HFFc6 (cell line): ENCODE data around the gene BSND. TPM values are rescaled to one million over a fixed set of nuclear protein-coding genes. Genes with fewer than 3 reads are reported as not detected.

Experiments
- DNase-seq: peaks from one replicate; pipeline ENCODE4 v3.0.0-alpha.2; 2018
- H3K27ac Mint-ChIP-seq: 2 replicates; pipeline ENCODE4 v1.8.0; 2020; ENCODE audit warnings: mild to moderate bottlenecking, mixed read lengths
- H3K27me3 Mint-ChIP-seq: 2 replicates; pipeline ENCODE4 v1.8.0; 2021; ENCODE audit warnings: mild to moderate bottlenecking, moderate library complexity, mixed read lengths; ENCODE audit not compliant: insufficient read depth
- H3K36me3 Mint-ChIP-seq: 2 replicates; pipeline ENCODE4 v1.8.0; 2021; ENCODE audit warnings: low read depth, mixed read lengths
- H3K4me1 Mint-ChIP-seq: 2 replicates; pipeline ENCODE4 v1.8.0; 2020; ENCODE audit warnings: low read depth, mixed read lengths
- H3K4me3 Mint-ChIP-seq: 2 replicates; pipeline ENCODE4 v1.8.0; 2020; ENCODE audit warnings: mild to moderate bottlenecking, moderate library complexity, mixed read lengths
- H3K9me3 Mint-ChIP-seq: 2 replicates; pipeline ENCODE4 v1.8.0; 2020; ENCODE audit warnings: mild to moderate bottlenecking, mixed read lengths
- CTCF ChIP-seq: fragments of 200-600 bp; sonication (generic); IDR thresholded peaks from 2 replicates; pipeline ENCODE4 v1.5.0; 2021; ENCODE audit warnings: antibody characterized with exemption, mild to moderate bottlenecking
- total RNA-seq, 6 experiments: library from RNA; stranded (reverse); fragmentation: NEBNext Ultra II Directional; extraction: Animal tissue kit (Norgen Biotek cat#: 25700); gene quantifications; 2 replicates in 1 of 6; 3 replicates in 5 of 6; pipeline ENCODE4 v1.2.3, GENCODE V29; 2021

Gene BSND
- total RNA-seq, 6 experiments from 2014 or later, result not detected

DNA sequence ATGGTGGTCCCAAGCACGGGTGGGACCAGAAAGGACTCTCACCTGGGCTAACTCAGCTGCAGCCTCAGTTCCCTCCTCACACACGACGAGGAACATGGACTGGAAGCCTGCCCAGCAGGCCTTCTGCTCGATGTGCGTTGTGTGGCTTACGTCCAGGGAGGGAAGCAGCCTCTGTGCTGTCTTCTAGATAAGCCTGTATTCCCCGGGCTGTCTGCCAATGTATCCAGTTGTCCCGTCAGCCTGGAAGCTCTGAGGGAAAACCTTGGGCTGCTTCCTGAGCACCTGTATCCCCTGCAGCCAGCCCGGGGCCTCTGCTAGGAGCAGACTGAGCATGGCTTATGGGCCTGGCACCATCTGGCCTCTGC lies 51.2 kb downstream of the BSND start:
- no peak for DNase-seq
- no peaks in the 10 kb centered on the region for H3K9me3 Mint-ChIP-seq
- TF ChIP-seq CTCF, result no peak
- no peak overlapping the region for H3K27ac Mint-ChIP-seq
- H3K36me3 Mint-ChIP-seq, result no peaks in the 10 kb centered on the region
- H3K27me3 Mint-ChIP-seq, result peaks cover 37% of the 10 kb centered on the region
- no peaks in the 10 kb centered on the region for H3K4me1 Mint-ChIP-seq
- no peak overlapping the region for H3K4me3 Mint-ChIP-seq

- Mint-ChIP-seq H3K9me3 (no peaks in the 10 kb centered on the region), H3K27ac (no peak overlapping the region), H3K4me3 (no peak overlapping the region), H3K36me3 (no peaks in the 10 kb centered on the region), H3K27me3 (peaks cover 40% of the 10 kb centered on the region), H3K4me1 (no peaks in the 10 kb centered on the region)
- DNase-seq, result peak; percentile 33
- no peak for TF ChIP-seq CTCF
These were observed 51.5 kb downstream of the BSND start for GRCh38 chr1:55050283-55050682.

DNA sequence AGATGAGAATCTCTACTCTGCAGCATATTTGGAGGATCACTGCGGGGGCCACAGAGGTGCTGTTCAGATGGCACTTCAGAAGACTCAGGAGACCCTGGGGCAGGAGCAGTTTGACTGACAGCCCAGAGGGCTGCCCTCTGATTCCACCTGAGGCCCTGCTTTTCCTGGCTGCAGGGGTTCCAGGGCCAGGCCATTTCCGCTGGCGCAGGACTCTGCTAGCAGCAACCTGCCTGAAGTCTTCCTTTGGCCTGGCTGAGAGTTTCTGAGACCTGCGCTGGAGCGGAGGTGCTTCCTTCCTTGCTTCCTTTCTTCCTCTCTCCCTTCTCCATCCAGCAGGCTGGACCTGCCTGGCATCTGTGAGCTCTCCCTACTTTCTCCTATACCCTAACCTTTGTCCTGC lies 52.4 kb downstream of the BSND start:
- TF ChIP-seq CTCF, result no peak
- Mint-ChIP-seq H3K27me3 (peaks cover 41% of the 10 kb centered on the region), H3K9me3 (no peaks in the 10 kb centered on the region), H3K27ac (no peak overlapping the region), H3K4me1 (no peaks in the 10 kb centered on the region), H3K4me3 (no peak overlapping the region), H3K36me3 (no peaks in the 10 kb centered on the region)
- DNase-seq, result no peak

DNA sequence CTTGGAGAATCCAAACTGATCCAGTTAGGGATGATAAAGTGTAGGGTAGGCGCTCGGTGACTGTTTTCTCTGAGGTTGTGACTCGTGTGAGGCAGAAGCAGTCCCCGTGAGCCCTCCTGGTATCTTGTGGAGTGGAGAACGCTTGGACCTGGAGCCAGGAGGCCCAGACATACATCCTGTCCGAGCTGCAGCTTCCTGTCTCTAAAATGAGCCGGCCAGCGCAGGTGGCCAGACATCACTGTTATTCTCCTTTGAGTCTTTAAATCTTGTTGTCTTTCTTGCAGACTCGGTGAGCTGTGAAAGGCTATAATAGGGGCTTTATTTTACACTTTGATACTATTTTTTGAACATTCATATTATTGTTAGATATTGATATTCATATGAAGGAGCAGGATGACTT lies 52.9 kb downstream of the BSND start:
- Mint-ChIP-seq H3K4me3 (no peak overlapping the region), H3K9me3 (no peaks in the 10 kb centered on the region), H3K36me3 (no peaks in the 10 kb centered on the region), H3K27ac (no peak overlapping the region), H3K27me3 (peaks cover 40% of the 10 kb centered on the region), H3K4me1 (no peaks in the 10 kb centered on the region)
- DNase-seq, result no peak
- TF ChIP-seq CTCF, result no peak

GRCh38 chr1:55052221-55053142 lies 53.7 kb downstream of the BSND start:
- Mint-ChIP-seq H3K27me3 (peaks cover 33% of the 10 kb centered on the region), H3K36me3 (no peaks in the 10 kb centered on the region), H3K4me1 (no peaks in the 10 kb centered on the region), H3K27ac (no peak overlapping the region), H3K4me3 (no peak overlapping the region), H3K9me3 (no peaks in the 10 kb centered on the region)
- no peak for TF ChIP-seq CTCF
- no peak for DNase-seq
